Posterior vena cava (tissue), 2 donors: ENCODE data around the gene IRF8. TPM values are rescaled to one million over a fixed set of nuclear protein-coding genes. Genes with fewer than 3 reads are reported as not detected.

Experiments
- DNase-seq: peaks from one replicate; pipeline ENCODE4 v3.0.0-alpha.2; 2020; ENCODE audit warnings: low spot score
- intact Hi-C, 2 donors: fragments of 100-400 bp; cut with DNase I; formaldehyde crosslinking; loops; one replicate each; pipeline versions ENCODE4 v1.14.1 to v1.14.2; 2022 to 2023
- total RNA-seq, 2 donors: library from RNA; stranded (reverse); fragmentation: NEBNext Ultra II Directional; extraction: Animal tissue kit (Norgen Biotek cat#: 25700); gene quantifications; one replicate each; pipeline ENCODE4 v1.2.1, GENCODE V29; 2021
- donor health status: DM: yes; HTN: yes; CAD: no.
- donor health status: DM: yes; HTN: yes; CAD: no.

Gene IRF8
- total RNA-seq, 2 donors from 2014 or later, result 6.3 to 18.7 TPM

DNA sequence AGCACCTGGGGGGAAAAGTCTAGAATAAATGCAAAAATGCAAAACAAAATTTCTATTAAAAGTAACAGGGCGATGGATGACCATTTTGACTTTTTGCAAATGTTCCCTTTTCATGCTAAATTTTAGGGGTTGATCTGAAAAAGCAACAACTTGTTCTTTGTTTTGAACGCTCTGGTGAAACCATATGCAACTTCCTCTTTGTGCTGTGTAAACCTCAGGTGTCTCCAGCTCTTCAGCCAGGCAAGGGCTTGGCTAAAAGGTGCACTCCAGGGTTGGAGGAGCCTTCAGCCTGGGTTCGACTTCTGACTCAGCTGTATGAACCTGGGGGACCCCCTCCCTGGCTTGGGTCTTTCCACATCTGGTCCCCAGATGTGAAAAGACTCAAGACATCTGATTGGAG, 9.5 kb downstream of the IRF8 start:
- DNase-seq, result peak; percentile 71
- intact Hi-C loops, result no loop called here

DNA sequence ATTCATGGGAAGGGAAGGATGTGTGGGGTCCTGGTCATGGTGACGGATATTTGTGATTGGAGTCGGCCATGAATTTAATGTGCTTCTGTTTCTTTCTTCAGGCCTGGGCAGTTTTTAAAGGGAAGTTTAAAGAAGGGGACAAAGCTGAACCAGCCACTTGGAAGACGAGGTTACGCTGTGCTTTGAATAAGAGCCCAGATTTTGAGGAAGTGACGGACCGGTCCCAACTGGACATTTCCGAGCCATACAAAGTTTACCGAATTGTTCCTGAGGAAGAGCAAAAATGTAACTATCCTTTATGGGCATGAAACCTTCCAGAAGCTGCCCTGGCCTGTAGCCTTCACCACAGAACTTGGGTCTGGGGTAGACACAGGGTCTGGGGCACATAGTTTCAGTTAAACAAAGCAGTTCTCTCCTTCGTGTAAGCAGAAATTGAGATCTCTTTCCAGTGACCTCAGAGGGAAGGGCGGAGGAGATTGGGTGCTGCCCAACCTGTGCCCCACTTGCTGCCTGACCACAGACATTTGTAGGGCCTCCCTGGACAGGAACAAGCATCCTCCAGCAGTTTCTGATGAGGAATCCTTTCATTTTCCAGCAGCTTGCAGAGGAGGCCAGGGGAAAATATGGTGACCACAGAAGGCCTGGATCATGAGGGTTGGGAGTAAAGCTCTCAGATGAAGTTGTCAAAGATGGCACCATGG, 10.1 kb downstream of the IRF8 start:
- intact Hi-C loops, result no loop called here
- peak; percentile 41 for DNase-seq

DNA sequence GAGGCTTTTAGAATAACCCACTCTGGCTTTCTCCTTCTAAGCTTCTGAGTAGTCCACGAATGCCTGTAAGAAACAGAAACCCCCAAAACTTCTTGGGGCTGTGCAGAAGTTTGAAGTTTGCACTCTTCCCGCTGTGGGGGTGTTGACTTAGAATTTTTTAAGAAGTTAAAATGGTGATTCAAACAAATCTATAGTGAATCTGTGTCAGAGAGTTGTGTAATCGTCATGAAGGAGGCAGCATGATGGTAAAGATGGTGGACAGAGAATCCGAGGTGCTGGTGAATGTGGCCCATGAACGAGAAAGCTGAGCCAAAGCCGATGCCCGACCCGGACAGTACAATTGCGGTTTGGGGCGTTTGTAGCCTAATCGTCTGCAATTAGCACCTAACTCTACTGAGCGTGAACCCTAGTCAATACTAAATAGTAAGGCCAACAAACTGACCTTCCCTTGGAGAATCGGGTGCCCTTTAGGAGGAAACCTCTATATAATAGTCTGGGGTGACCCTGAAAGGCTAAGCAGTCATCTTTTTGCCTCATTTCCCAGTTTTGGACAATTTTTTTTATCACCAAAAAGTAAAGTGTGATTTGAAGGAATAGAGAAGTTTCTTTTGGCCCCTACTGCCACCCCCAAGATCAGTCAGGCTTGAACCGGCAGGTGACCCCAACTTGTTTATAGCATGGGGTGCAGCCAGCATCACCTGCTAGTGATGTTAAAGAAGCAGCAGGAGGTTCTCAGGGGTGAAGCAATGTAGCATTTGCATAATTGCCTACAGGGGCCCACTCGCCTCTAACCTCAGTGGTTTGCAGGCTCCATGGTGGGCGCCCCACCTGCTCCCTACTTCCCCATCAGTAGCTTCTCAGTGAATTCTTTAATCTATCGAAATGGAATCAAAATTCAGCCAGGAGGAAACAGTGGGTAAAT, 11.2 kb downstream of the IRF8 start:
- peak; percentile 40 for DNase-seq
- intact Hi-C loops, result no loop called here

DNA sequence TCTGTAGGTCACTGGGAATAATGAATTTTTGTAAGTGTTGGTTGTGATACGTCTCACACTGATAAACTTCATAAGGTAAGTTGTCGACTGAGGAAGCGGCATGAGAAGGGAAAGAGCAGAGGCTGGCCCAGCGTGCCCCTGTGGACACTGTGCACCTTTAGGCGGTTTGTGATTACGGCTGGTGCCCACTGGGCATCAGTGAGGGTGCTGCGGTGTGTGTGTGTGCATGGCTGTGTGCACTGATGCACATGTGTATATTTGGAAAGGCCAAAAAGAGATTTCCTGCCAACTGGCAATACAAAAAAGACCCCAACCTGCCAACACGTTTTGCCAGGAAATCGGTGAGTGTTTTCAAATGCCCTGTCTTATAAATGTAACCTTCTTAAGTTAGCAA, 11.9 kb downstream of the IRF8 start:
- intact Hi-C loops, result no loop called here
- peak; percentile 54 for DNase-seq

DNA sequence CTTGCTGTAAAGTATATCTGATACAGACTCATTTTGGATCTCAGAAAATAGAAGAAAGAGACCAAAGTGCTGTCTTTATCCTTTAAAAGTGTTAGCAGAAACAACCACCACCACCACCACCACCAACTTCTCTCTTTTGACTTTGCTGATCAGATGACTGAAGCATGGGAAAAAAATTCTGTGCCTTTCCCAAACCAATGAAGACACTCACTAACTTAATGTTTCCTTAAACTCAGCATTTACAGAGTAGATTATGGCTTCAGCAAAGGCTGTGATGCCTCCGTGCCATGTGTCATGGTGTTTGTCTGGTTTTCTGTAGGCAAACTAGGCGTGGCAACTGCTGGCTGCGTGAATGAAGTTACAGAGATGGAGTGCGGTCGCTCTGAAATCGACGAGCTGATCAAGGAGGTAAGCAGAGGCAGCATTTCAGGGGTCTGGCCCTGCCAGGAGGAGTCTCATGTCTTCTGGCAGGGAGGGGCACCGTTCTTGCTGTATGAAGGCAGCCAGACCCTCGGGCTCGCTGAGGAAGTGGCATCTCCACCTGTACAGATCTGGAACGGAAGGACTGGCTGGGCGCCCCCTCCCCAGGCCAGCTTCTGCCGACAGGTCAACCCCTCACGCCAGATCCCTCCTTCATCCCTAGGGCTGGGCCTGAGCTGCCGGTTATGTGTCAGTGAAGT, 12.4 kb downstream of the IRF8 start:
- intact Hi-C loops, result no loop called here
- DNase-seq, result peak; percentile 80

DNA sequence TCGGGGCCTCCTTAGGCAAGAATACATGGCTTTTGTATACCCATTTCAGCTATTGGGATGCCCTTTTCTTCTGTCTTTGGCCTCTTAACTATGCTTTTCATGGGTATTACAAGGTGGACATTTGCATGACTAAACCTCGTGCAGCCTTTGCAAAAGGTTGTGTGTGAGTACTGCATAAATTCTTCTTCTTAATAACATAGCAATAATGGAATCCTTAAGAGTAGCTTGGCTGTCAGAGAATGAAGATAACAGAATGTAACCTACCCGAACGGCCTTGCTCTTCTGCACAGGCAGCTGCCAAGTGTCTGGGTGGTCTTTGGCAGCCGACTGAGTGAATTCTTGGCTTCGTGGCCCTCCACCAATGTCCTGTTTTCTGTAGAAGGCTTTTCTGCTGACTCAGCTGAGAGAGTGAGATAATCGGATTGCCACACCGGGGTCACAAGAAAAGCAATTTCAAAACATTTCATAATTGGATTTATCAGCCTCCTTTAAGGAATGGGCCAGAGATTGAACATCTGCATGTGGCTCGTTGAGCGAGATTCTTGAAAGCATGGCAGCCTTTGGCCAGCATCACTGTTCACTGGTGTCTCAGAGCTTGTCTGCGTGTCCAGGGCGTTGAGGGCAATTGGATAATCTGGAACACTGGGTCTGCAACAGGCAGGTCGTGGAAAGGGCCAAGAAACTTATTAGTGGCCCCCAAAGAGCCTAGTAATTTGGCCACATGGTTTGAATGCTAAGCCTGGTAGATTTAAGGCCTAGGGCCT, 13.4 kb downstream of the IRF8 start:
- intact Hi-C loops, result no loop called here
- DNase-seq, result peak; percentile 68

DNA sequence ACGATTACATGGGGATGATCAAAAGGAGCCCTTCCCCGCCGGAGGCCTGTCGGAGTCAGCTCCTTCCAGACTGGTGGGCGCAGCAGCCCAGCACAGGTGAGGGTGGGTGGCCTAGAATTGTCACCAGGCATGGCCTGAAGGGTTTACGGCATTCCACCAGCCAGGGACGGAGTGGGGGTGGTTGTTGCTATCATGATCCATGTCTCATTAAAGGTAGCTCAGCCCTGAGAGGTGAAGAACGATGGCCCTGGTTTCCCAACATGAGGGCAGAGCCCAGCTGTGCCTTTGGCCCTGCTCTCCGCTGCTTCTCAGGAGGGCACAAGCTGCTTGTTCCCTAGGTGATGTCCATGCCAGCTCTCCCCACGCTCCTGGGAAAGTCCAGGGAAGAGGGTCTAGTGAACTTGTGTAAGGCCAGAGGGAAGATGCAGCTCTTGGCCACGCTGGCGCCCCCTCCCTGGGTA, 14.2 kb downstream of the IRF8 start:
- intact Hi-C loops, result no loop called here
- DNase-seq, result peak; percentile 77

DNA sequence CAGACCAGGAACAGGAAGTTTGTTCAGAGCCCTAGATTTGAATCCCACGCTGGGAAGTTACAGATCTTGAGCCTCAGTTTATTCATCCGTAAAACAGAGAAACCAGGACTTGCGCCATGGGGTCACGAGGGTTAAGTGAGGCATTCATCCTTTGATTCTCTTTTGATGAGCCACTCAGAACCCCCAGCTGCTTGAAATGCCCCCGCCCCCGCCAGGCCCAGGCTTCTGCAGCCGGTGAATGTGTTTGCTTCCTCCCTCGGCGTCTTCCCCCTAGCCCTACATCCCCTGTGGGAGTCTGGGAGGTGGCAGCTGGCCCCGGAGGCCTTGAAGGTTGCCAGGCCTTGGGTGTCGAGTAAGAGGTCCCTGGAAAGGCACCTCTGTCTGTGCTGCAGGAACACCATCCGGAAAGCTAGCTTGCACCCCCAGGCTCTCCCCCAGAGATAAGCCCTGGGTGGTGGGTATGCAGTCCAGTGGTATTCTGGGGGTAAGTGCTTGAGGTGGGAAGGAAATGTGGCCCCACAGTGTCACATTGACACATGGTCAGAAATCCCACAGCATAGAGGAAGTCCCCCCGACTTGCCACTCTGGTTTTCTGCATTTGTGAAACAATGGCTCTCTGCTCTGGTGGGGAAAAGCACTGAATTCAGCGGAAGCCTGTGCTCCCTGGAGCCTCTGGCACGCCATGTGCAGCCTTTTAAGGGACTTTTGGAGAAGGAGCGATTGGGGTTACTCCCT, 14.9 kb downstream of the IRF8 start:
- intact Hi-C loops, result no loop called here
- DNase-seq, result peak; percentile 41

DNA sequence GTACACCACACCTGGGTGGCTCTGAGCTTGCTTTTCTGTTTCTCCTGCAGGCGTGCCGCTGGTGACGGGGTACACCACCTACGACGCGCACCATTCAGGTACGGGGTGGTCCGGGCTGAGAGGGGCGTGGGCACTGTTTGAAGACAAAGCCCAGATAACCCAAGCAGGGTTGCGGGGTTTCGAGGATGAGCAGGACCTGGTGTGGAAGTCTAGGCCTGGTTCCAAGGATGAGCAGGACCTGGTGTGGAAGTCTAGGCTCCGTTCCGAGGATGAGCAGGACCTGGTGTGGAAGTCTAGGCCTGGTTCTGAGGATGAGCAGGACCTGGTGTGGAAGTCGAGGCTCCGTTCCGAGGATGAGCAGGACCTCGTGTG, 15.4 kb downstream of the IRF8 start:
- DNase-seq, result peak; percentile 52
- intact Hi-C loops, result no loop called here

DNA sequence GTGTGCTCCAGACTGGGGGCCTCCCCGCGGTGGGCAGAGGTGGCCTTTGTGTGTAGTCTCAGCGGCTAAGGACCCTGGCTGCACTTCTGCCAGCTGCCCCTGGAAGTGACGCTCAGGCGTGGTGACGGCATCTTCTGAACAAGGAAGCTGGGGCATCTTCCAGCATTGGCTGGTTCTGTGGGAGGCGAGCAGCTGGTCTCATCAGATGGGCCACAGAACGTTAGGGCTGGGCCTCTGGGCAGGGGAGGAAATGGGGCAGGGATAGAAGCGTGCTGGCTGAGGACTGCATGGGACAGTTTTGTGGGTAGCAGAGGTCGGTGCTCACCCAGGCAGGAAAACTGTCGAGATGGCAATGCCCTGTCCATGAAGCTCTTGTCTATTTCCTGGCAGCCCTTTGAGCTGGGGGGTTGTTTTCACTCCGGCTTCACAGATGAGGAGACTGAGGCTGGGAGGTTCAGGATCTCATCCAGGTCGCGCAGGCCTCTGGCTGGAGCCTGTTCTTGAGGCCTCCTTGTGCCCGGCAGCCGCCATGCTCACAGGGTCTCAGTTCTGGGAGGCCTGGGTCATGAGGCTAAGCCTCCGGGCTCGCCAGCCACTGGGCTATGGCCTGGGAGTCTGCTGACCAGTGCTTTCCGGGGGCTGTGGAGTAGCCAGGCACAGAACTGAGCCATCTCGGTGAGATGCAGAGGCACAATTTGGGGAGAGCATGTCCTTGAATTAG, 16.3 kb downstream of the IRF8 start:
- intact Hi-C loops, result no loop called here

DNA sequence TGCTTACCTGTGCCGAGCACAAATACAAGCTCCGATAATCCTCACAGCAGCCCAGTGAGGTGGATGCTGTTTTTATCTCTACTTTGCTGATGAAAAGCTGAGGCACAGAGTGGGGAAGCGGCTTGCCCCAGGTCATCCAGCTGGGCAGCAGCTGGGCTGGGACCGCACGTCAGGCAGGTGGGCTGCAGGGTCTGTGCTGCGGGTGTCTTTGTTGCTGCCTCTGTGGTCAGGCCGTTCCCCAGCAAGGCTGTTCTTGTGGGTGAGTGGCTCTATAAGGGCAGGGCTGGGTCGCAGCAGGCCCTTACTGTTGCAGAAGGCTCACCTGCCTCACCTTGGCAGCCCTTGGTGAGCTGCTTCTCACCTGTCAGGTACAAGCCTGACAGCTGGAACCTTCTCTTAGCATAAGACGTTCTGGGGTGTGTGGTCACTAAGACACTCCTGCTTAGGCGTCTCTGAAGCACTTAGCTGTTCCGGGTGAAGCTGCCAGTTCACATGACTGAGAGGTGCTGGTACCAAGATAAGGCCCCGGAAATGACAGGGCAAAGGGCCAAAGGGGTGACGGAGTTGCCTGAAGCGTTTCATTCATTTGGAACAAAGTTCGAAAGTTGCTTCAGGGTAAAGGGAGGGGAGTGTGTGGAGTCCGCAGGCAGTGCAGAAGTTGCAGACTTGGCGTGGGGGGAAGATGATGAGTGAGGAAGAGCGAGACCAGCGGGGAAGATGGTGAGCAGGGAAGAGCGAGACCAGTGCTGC, 17.4 kb downstream of the IRF8 start:
- no peak for DNase-seq
- intact Hi-C loops, result no loop called here

More for the DNA sequence above, 16.3 kb downstream of the IRF8 start:
- DNase-seq, result peak; percentile 54

DNA sequence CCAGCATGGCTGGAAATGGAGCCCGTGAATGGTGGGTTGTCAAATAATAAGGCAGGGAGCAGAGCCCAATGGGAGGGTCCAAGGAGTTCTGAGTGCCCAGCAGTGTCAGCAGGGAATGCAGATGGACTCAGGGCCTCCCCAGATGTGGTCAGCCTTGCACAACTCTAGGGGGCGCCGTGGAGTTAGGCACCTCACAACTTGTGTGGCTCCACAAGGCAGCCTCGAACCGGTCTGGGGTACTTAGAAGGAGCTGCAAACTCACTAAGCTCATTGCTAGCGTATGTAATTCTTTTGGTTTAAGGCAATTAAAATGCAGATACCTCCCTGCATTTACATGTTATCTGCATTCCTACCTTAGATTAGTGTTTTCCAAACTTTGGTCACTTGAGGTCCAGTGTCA, 18.1 kb downstream of the IRF8 start:
- no peak for DNase-seq
- intact Hi-C loops, result no loop called here

DNA sequence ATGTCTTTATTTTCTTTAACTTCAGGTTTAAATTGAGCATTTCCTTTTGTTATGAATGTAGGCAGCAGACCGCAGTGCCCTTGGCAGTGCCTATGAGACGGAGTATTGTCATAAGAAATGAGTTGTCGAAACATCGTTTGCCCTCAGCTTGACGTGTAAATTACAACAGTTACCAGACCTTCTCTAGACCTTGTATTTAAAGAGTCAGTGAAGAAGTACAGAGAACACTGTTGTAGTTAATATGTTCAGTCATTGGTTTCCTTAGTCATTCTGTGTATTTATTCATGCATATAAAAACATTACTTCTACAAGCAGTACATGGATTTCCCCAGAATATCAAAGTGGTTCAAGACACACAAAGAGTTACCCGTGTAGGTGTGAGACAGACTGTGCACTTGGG, 19.0 kb downstream of the IRF8 start:
- no peak for DNase-seq
- intact Hi-C loops, result no loop called here

DNA sequence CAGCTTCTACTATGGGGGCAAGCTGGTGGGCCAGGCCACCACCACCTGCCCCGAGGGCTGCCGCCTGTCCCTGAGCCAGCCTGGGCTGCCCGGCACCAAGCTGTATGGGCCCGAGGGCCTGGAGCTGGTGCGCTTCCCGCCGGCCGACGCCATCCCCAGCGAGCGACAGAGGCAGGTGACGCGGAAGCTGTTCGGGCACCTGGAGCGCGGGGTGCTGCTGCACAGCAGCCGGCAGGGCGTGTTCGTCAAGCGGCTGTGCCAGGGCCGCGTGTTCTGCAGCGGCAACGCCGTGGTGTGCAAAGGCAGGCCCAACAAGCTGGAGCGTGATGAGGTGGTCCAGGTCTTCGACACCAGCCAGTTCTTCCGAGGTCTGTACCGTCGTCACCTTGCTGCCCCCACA, 19.5 kb downstream of the IRF8 start:
- intact Hi-C loops, result no loop called here
- no peak for DNase-seq

DNA sequence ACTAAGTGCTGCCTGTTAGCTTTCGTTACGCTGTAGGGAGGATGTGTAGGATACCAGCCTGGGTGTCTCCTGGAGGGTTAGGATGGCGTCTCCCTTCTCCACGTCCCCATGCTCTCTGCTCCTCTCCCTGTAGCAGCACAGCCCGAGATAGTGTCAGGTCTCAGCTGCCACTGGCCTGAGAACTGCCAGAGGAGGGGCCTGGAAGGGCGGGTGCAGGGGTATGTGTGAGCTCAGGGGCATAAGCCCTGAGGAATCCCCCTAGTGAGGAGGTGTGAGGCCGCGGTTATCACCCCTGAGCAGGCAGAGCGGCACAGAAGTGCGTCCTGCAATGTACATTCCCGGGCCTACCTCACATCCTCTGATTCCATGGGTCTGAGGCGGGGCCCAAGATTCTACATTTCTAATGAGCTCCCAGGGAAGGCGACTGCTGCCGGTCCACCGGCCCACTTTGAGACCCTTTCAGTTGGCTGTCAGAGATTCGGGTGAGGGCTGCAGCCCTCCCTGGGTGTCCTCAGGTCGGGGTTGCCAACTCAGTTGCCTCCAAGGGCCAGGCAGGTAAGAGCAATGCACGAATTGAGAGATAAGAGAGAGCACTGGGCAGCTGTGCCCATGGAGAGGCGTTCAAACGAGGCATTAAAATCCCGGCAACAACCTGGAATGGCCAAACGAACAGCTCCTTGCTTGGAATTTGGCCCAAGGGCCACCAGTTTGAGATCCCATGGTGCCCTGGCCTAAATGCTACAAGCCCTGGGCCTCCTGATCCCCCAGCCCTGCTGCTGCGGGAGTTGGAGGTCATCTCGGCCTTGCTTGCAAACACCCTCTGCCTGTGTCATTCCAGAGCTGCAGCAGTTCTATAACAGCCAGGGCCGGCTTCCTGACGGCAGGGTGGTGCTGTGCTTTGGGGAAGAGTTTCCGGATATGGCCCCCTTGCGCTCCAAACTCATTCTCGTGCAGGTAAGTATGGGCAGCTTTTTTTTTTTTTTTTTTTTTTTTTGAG, 20.6 kb downstream of the IRF8 start:
- intact Hi-C loops, result no loop called here
- no peak for DNase-seq

DNA sequence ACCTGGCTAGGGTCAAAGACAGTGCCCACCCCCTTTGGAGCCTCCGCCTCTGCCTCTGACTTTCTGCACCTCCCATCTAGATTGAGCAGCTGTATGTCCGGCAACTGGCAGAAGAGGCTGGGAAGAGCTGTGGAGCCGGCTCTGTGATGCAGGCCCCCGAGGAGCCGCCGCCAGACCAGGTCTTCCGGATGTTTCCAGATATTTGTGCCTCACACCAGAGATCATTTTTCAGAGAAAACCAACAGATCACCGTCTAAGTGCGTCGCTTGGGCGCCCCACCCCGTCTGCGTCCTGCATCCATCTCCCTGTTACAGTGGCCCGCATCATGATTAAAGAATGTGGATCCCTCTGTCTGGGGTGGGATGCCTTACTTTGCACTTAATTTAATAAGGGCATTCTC, 22.1 kb downstream of the IRF8 start:
- no peak for DNase-seq
- intact Hi-C loops, result no loop called here
